Spleen (tissue), 11 donors: ENCODE results near the gene FMNL1. TPM values are rescaled to one million over a fixed set of nuclear protein-coding genes. Genes with fewer than 3 reads are reported as not detected.

Source experiments
- DNase-seq: peaks from one replicate; pipeline ENCODE4 v3.0.0-alpha.2; 2020
- H3K27ac ChIP-seq, 8 donors: fragments of 200-600 bp; sonication (generic) in 7 of 8; 1 replicate in 4 of 8; 2 replicates in 4 of 8; pipeline versions ENCODE4 v1.5.0 to v1.8.0; 2016 to 2021; ENCODE audit warnings: inconsistent platforms in 4 of 8, mild to moderate bottlenecking in 4 of 8, moderate library complexity in 1 of 8
- H3K27me3 ChIP-seq, 7 donors: fragments of 200-600 bp; sonication (generic) in 6 of 7; replicated peaks in 1 of 7; 1 replicate in 4 of 7; 2 replicates in 3 of 7; pipeline versions ENCODE4 v1.5.0 to v1.8.0; 2016 to 2021; ENCODE audit warnings: inconsistent platforms in 3 of 7, mild to moderate bottlenecking in 1 of 7
- H3K36me3 ChIP-seq, 6 donors: fragments of 200-600 bp; sonication (generic) in 5 of 6; 1 replicate in 4 of 6; 2 replicates in 2 of 6; pipeline versions ENCODE4 v1.5.0 to v1.8.0; 2016 to 2021; ENCODE audit warnings: inconsistent platforms in 2 of 6
- H3K4me1 ChIP-seq, 6 donors: fragments of 200-600 bp; sonication (generic) in 5 of 6; 1 replicate in 3 of 6; 2 replicates in 3 of 6; pipeline versions ENCODE4 v1.5.0 to v1.8.0; 2016 to 2021; ENCODE audit warnings: inconsistent platforms in 3 of 6
- H3K4me3 ChIP-seq, 8 donors: fragments of 200-600 bp; sonication (generic) in 7 of 8; 1 replicate in 4 of 8; 2 replicates in 4 of 8; pipeline versions ENCODE4 v1.5.0 to v1.8.0; 2016 to 2021; ENCODE audit warnings: inconsistent platforms in 4 of 8, mild to moderate bottlenecking in 4 of 8, moderate library complexity in 2 of 8
- H3K9me3 ChIP-seq, 8 donors: fragments of 200-600 bp; sonication (generic) in 7 of 8; 1 replicate in 4 of 8; 2 replicates in 4 of 8; pipeline versions ENCODE4 v1.5.0 to v1.8.0; 2016 to 2021; ENCODE audit warnings: inconsistent platforms in 4 of 8
- CTCF ChIP-seq, 11 experiments: fragments of 200-600 bp in 7 of 11; fragments of 450-650 bp in 4 of 11; sonication (generic) in 4 of 11; IDR thresholded peaks in 8 of 11; conservative IDR thresholded peaks in 3 of 11; 1 replicate in 7 of 11; 2 replicates in 4 of 11; pipeline versions ENCODE4 v1.4.0 to v1.8.0; 2016 to 2021; ENCODE audit warnings: antibody characterized with exemption in 11 of 11, inconsistent platforms in 4 of 11, mild to moderate bottlenecking in 1 of 11
- POLR2A ChIP-seq, 3 donors: fragments of 450-650 bp; IDR thresholded peaks; one replicate each; pipeline ENCODE4 v1.5.1; 2017; ENCODE audit warnings: antibody characterized with exemption in 3 of 3, mild to moderate bottlenecking in 1 of 3
- POLR2AphosphoS5 ChIP-seq, 3 donors: sonication (generic); formaldehyde crosslinking; IDR thresholded peaks; one replicate each; pipeline ENCODE4 v1.5.1; 2017; ENCODE audit warnings: antibody characterized with exemption in 3 of 3
- WGBS, 5 donors: extraction: QIAGEN DNeasy Blood & Tissue Kit in 3 of 5; methylation state at CpG; one replicate each; pipeline versions ENCODE4 v1.1.5 to v1.1.7; 2013 to 2018; 5-methylcytosine and 5-hydroxymethylcytosine counted together
- intact Hi-C: fragments of 100-400 bp; cut with DNase I; formaldehyde crosslinking; loops from one replicate; pipeline ENCODE4 v1.15.0; 2023; ENCODE audit warnings: low total_unique reads
- polyA plus RNA-seq, 3 donors: library from polyadenylated mRNA; stranded (reverse); fragments of 200-250 nt; gene quantifications; one replicate each; pipeline ENCODE4 v1.2.1, GENCODE V29; 2013
- total RNA-seq, 7 donors: library from RNA; depleted of rRNA in 3 of 7; stranded (reverse); fragments of >200 nt in 3 of 7; fragmentation: NEBNext Ultra II Directional in 4 of 7; extraction: Animal tissue kit (Norgen Biotek cat#: 25700) in 4 of 7; gene quantifications; one replicate each; pipeline versions ENCODE4 v1.1.0 to v1.2.1, GENCODE V29; 2016 to 2021
- donor health status: healthy with polysubstance abuse.
- donor health status: DM: no; HTN: no; CAD: no; lungs with moderate emphysema.
- donor health status: DM: no; HTN: no; CAD: no.
- donor health status: Bipolar disorder and iron deficiency.
- donor health status: healthy.
- donor health status: DM: no; HTN: no; CAD: no.
- donor health status: DM: yes; HTN: yes; CAD: no.

The FMNL1 gene
- total and polyA plus RNA-seq, 10 donors, result 40.8 to 281 (median 142) TPM

GRCh38 chr17:45224671-45225050 is 3.0 kb downstream of the FMNL1 start:
- H3K4me1 ChIP-seq, result peaks cover 41 to 92% (median 83%) of the 10 kb centered on the region in 6 donors
- H3K27ac ChIP-seq, result peak overlapping the region; percentile 93 to 99 (median 96)
- TF ChIP-seq CTCF (IDR thresholded peaks at IDR 0.05 in 8 of 11, conservative IDR thresholded peaks at IDR 0.05 in 3 of 11) (no peak), POLR2AphosphoS5 (IDR thresholded peaks at IDR 0.05) (peak in 1 of 3 donors; percentile 57)
- intact Hi-C loops, result no loop called here
- H3K27me3 ChIP-seq, result peaks cover 0 to 17% (median 0%) of the 10 kb centered on the region in 7 donors
- H3K9me3 ChIP-seq, result no peaks in the 10 kb centered on the region
- peak; percentile 88 for DNase-seq
- no peaks in the 10 kb centered on the region for H3K36me3 ChIP-seq
- peak overlapping the region; percentile 12 to 80 (median 67) for H3K4me3 ChIP-seq
- 43 to 67% (median 56%) methylated on average over 1 to 9 of the region's 9 CpGs for WGBS, 5 donors

- H3K4me1 ChIP-seq, result peaks cover 39 to 92% (median 83%) of the 10 kb centered on the region in 6 donors
- peak; percentile 86 for DNase-seq
- intact Hi-C loops, result no loop called here
Measured at GRCh38 chr17:45225051-45225700, 3.5 kb downstream of the FMNL1 start.

GRCh38 chr17:45225964-45226530 is 4.4 kb downstream of the FMNL1 start:
- Histone ChIP-seq H3K27me3 (peaks cover 0 to 15% (median 0%) of the 10 kb centered on the region in 7 donors), H3K4me3 (peak overlapping the region; percentile 13 to 80 (median 67)), H3K4me1 (peaks cover 35 to 92% (median 83%) of the 10 kb centered on the region in 6 donors), H3K9me3 (no peaks in the 10 kb centered on the region), H3K36me3 (peaks cover 0 to 10% (median 0%) of the 10 kb centered on the region in 6 donors), H3K27ac (peak overlapping the region; percentile 93 to 99 (median 96))
- DNase-seq, result peak; percentile 99
- intact Hi-C loops, result no loop called here
- 14 to 28% (median 18%) methylated on average over 10 to 11 of the region's 11 CpGs for WGBS, 5 donors
- TF ChIP-seq POLR2AphosphoS5 (IDR thresholded peaks at IDR 0.05) (peak; percentile 96 to 97 (median 97)), POLR2A (IDR thresholded peaks at IDR 0.05) (peak; percentile 48 to 82 (median 73)), CTCF (IDR thresholded peaks at IDR 0.05 in 8 of 11, conservative IDR thresholded peaks at IDR 0.05 in 3 of 11) (peak in 5 of 11 experiments; percentile 5 to 60 (median 34))

More at GRCh38 chr17:45225051-45225700, 3.5 kb downstream of the FMNL1 start:
- Histone ChIP-seq H3K9me3 (no peaks in the 10 kb centered on the region), H3K4me3 (peak overlapping the region; percentile 12 to 80 (median 67)), H3K36me3 (peaks cover 0 to 1% (median 0%) of the 10 kb centered on the region in 6 donors), H3K27me3 (peaks cover 0 to 17% (median 0%) of the 10 kb centered on the region in 7 donors), H3K27ac (peak overlapping the region; percentile 93 to 99 (median 96))
- 15 to 36% (median 34%) methylated on average over 5 to 7 of the region's 7 CpGs for WGBS, 5 donors
- TF ChIP-seq POLR2AphosphoS5 (IDR thresholded peaks at IDR 0.05) (peak in 2 of 3 donors; percentile 35 to 57), CTCF (IDR thresholded peaks at IDR 0.05 in 8 of 11, conservative IDR thresholded peaks at IDR 0.05 in 3 of 11) (no peak)

GRCh38 chr17:45226576-45226975 is 4.9 kb downstream of the FMNL1 start:
- intact Hi-C loops, result no loop called here
- Histone ChIP-seq H3K27ac (peak overlapping the region; percentile 93 to 99 (median 96)), H3K4me3 (peak overlapping the region; percentile 13 to 80 (median 67)), H3K27me3 (peaks cover 0 to 10% (median 0%) of the 10 kb centered on the region in 7 donors), H3K36me3 (peaks cover 0 to 15% (median 0%) of the 10 kb centered on the region in 6 donors), H3K9me3 (no peaks in the 10 kb centered on the region), H3K4me1 (peaks cover 38 to 92% (median 85%) of the 10 kb centered on the region in 6 donors)
- 16 to 37% (median 29%) methylated on average over 3 of the region's 3 CpGs for WGBS, 5 donors
- no peak for DNase-seq
- TF ChIP-seq POLR2A (IDR thresholded peaks at IDR 0.05) (peak in 1 of 3 donors; percentile 15), POLR2AphosphoS5 (IDR thresholded peaks at IDR 0.05) (no peak)
